GM20000 (cell line): ENCODE measurements around the gene WNT5A.

Experiments
- DNase-seq: peaks from one replicate; pipeline ENCODE4 v3.0.0; 2012; ENCODE audit warnings: low spot score
- CTCF ChIP-seq: IDR thresholded peaks from 2 replicates; pipeline ENCODE4 v1.5.1; 2012; ENCODE audit warnings: mild to moderate bottlenecking, control low read depth; ENCODE audit errors: extremely low read depth, missing control alignments

WNT5A gene

GRCh38 chr3:55524565-55525244 is 37.6 kb upstream of the WNT5A start:
- no peak for DNase-seq
- TF ChIP-seq CTCF: no peak

GRCh38 chr3:55523471-55523870 is 36.4 kb upstream of the WNT5A start:
- no peak for TF ChIP-seq CTCF
- DNase-seq: no peak

GRCh38 chr3:55521738-55522421 is 34.8 kb upstream of the WNT5A start:
- DNase-seq: no peak

GRCh38 chr3:55521064-55521737 is 34.1 kb upstream of the WNT5A start:
- TF ChIP-seq CTCF: no peak
- no peak for DNase-seq

More at GRCh38 chr3:55521738-55522421, 34.8 kb upstream of the WNT5A start:
- no peak for TF ChIP-seq CTCF

GRCh38 chr3:55519019-55519418 is 31.9 kb upstream of the WNT5A start:
- TF ChIP-seq CTCF: no peak
- no peak for DNase-seq

GRCh38 chr3:55518451-55518850 is 31.3 kb upstream of the WNT5A start:
- no peak for TF ChIP-seq CTCF
- no peak for DNase-seq
